MM.1S (cell line): ENCODE results near the gene DIS3L2.

Source experiments
- EZH2 ChIP-seq: fragments of 300-600 bp; sonication (generic); optimal IDR thresholded peaks from 2 replicates; pipeline ENCODE3; 2017; ENCODE audit warnings: low read depth, mild to moderate bottlenecking, antibody characterized with exemption, low read length, mixed read lengths
- TF ChIP-seq, protein P1 (sequence below): fragments of 300-600 bp; sonication (generic); IDR thresholded peaks from 2 replicates; pipeline ENCODE4 v1.5.1; 2016; ENCODE audit warnings: antibody characterized with exemption, low read length, mixed read lengths

DNA sequence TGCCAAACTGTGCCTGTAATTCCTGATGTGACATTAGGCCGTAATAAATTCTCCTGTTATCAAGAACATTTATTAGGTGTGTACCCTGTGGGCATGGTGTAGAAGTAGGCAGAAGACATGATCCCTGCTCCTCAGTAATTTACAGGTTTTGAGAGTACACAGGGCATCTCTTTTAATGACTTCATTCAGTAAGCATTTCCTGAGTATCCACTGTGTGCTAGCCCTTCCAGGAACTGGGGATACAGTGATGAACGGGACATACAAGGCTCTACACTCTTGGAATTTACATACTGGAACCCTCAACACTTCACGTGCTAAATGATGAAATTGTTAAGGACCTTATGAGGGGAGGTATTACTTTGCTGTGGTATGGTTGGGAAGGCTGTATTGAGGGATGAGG is 30.2 kb downstream of the DIS3L2 start:
- TF ChIP-seq, protein P1, sequence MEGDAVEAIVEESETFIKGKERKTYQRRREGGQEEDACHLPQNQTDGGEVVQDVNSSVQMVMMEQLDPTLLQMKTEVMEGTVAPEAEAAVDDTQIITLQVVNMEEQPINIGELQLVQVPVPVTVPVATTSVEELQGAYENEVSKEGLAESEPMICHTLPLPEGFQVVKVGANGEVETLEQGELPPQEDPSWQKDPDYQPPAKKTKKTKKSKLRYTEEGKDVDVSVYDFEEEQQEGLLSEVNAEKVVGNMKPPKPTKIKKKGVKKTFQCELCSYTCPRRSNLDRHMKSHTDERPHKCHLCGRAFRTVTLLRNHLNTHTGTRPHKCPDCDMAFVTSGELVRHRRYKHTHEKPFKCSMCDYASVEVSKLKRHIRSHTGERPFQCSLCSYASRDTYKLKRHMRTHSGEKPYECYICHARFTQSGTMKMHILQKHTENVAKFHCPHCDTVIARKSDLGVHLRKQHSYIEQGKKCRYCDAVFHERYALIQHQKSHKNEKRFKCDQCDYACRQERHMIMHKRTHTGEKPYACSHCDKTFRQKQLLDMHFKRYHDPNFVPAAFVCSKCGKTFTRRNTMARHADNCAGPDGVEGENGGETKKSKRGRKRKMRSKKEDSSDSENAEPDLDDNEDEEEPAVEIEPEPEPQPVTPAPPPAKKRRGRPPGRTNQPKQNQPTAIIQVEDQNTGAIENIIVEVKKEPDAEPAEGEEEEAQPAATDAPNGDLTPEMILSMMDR, result no peak
- no peak for TF ChIP-seq EZH2
